Endothelial cell of umbilical vein (primary cell): ENCODE data around the gene ASB1. TPM values are rescaled to one million over a fixed set of nuclear protein-coding genes. Genes with fewer than 3 reads are reported as not detected.

ENCODE experiments used
- BruUV-seq: library from RNA; stranded (reverse); fragments of 400-500 nt; replicated peaks from 2 replicates; lab custom pipeline; 2021; lab: Mats Ljungman, UMichigan
- CTCF ChIA-PET: fragments of 300-600, 350-600 bp; sonication (Branson Sonifier 250); formaldehyde crosslinking; loops from one replicate; lab custom pipeline; 2021; ENCODE audit warnings: antibody characterized with exemption, inconsistent platforms; lab: Charles Lee
- POLR2A ChIA-PET: fragments of 300-600, 350-600 bp; sonication (Branson Sonifier 250); formaldehyde crosslinking; loops from one replicate; lab custom pipeline; 2021; ENCODE audit warnings: antibody characterized with exemption, inconsistent platforms; lab: Charles Lee
- DNase-seq: peaks from one replicate; pipeline ENCODE4 v3.0.0-alpha.2; 2011; ENCODE audit warnings: low read depth, low spot score
- FAIRE-seq: peaks from 2 replicates; lab custom pipeline; 2011; peaks lifted over from hg19 to GRCh38; lab: Jason Lieb, UNC
- H2AFZ ChIP-seq: 2 replicates; pipeline ENCODE4 v1.6.0; 2012; ENCODE audit warnings: low read depth, low read length, control low read depth, inconsistent platforms
- H3K27ac ChIP-seq: 2 replicates; pipeline ENCODE4 v1.5.1; 2011; ENCODE audit warnings: low read depth, mild to moderate bottlenecking, control low read depth, low read length, moderate library complexity; ENCODE audit not compliant: insufficient read depth
- H3K27me3 ChIP-seq, 2 experiments: 2 replicates each; pipeline versions ENCODE4 v1.6.0 to v1.6.1; 2011; ENCODE audit warnings: low read length in 2 of 2, mixed read lengths in 1 of 2; ENCODE audit not compliant: control insufficient read depth in 2 of 2, insufficient read depth in 2 of 2
- H3K36me3 ChIP-seq, 2 experiments: 2 replicates in 1 of 2; 3 replicates in 1 of 2; pipeline ENCODE4 v1.5.1; 2011; ENCODE audit warnings: low read length in 2 of 2, mild to moderate bottlenecking in 1 of 2, moderate library complexity in 1 of 2; ENCODE audit not compliant: control insufficient read depth in 2 of 2, insufficient read depth in 2 of 2; ENCODE audit errors: extremely low read depth in 1 of 2
- H3K4me1 ChIP-seq: 3 replicates; pipeline ENCODE4 v1.5.1; 2011; ENCODE audit warnings: mild to moderate bottlenecking, low read length; ENCODE audit not compliant: control insufficient read depth, insufficient read depth; ENCODE audit errors: extremely low read depth
- H3K4me2 ChIP-seq: 2 replicates; pipeline ENCODE4 v1.6.1; 2011; ENCODE audit warnings: low read length, control low read depth, mixed read lengths; ENCODE audit not compliant: insufficient read depth
- H3K4me3 ChIP-seq, 3 experiments: fragments of 200-600 bp in 1 of 3; sonication (generic), shearing (Covaris generic) in 1 of 3; replicated peaks in 1 of 3; 2 replicates each; pipeline ENCODE4 v1.5.1; 2011 to 2016; ENCODE audit warnings: control low read depth in 3 of 3, low read length in 3 of 3, mild to moderate bottlenecking in 2 of 3, inconsistent platforms in 1 of 3, low read depth in 1 of 3, moderate library complexity in 1 of 3; ENCODE audit not compliant: insufficient read depth in 1 of 3
- H3K79me2 ChIP-seq: 2 replicates; pipeline ENCODE4 v1.6.0; 2012; ENCODE audit warnings: low read length, inconsistent platforms; ENCODE audit not compliant: control insufficient read depth, insufficient read depth
- H3K9ac ChIP-seq: replicated peaks from 2 replicates; pipeline ENCODE3; 2011; ENCODE audit warnings: low read length, control low read depth; ENCODE audit not compliant: insufficient read depth; ENCODE audit errors: extremely low read depth
- H3K9me1 ChIP-seq: replicated peaks from 3 replicates; pipeline ENCODE4 v1.6.0; 2011; ENCODE audit warnings: mild to moderate bottlenecking, low read length; ENCODE audit not compliant: control insufficient read depth, insufficient read depth; ENCODE audit errors: extremely low read depth
- H3K9me3 ChIP-seq: replicated peaks from 2 replicates; pipeline ENCODE4 v1.5.1; 2012; ENCODE audit warnings: low read length, inconsistent platforms; ENCODE audit not compliant: control insufficient read depth, insufficient read depth
- H4K20me1 ChIP-seq: replicated peaks from 2 replicates; pipeline ENCODE3; 2011; ENCODE audit warnings: mild to moderate bottlenecking, low read length; ENCODE audit not compliant: control insufficient read depth, insufficient read depth; ENCODE audit errors: extremely low read depth
- EZH2 ChIP-seq: IDR thresholded peaks from 2 replicates; pipeline ENCODE4 v1.6.1; 2012; ENCODE audit warnings: borderline replicate concordance, low read depth, mild to moderate bottlenecking, moderate library complexity, low read length, inconsistent platforms; ENCODE audit not compliant: severe bottlenecking
- FOS ChIP-seq: IDR thresholded peaks from 2 replicates; pipeline ENCODE4 v1.6.1; 2011; ENCODE audit warnings: mild to moderate bottlenecking, low read length, moderate library complexity, borderline replicate concordance; ENCODE audit not compliant: insufficient read depth
- GATA2 ChIP-seq: IDR thresholded peaks from 2 replicates; pipeline ENCODE4 v1.7.0; 2011; ENCODE audit warnings: low read depth, mild to moderate bottlenecking, moderate library complexity, mixed read lengths, low read length; ENCODE audit not compliant: insufficient read length, insufficient read depth
- JUN ChIP-seq: IDR thresholded peaks from 2 replicates; pipeline ENCODE4 v1.6.1; 2011; ENCODE audit warnings: borderline replicate concordance, low read depth; ENCODE audit not compliant: insufficient read length, insufficient read depth
- MYC ChIP-seq: IDR thresholded peaks from one replicate; pipeline ENCODE4 v1.6.1; 2011; ENCODE audit warnings: mild to moderate bottlenecking, low read depth, low read length
- POLR2A ChIP-seq: IDR thresholded peaks from 2 replicates; pipeline ENCODE4 v1.6.1; 2012; ENCODE audit warnings: low read depth, mild to moderate bottlenecking, control low read depth, low read length
- POLR2AphosphoS5 ChIP-seq: IDR thresholded peaks from 2 replicates; pipeline ENCODE4 v1.6.1; 2012; ENCODE audit warnings: low read depth, mild to moderate bottlenecking, control low read depth, low read length, moderate library complexity; ENCODE audit not compliant: insufficient read depth
- dilution Hi-C: fragments of 300-500 bp; cut with MboI; formaldehyde crosslinking; loops from one replicate; pipeline ENCODE4 v1.15.0; 2019; ENCODE audit warnings: low sequenced_read_pairs; ENCODE audit not compliant: extremely low pct_ligation_motif_present
- intact Hi-C: fragments of 100-400 bp; cut with micrococcal nuclease; formaldehyde crosslinking; loops from one replicate; pipeline ENCODE4 v1.10.0; 2022
- polyA plus RNA-seq, 4 experiments: library from polyadenylated mRNA; depleted of rRNA in 3 of 4; stranded (reverse) in 3 of 4; unstranded in 1 of 4; fragments of >200 nt; gene quantifications; 2 replicates each; pipeline versions ENCODE4 v1.2.1 to v1.2.3, GENCODE V29; 2011 to 2012; ENCODE audit warnings: missing spikeins in 1 of 4
- total RNA-seq: library from RNA; stranded (reverse); gene quantifications from 2 replicates; pipeline ENCODE4 v1.2.3, GENCODE V29; 2021
- TF ChIP-seq, protein P1 (sequence below), 2 donors: IDR thresholded peaks; 1 replicate in 1 of 2; 2 replicates in 1 of 2; pipeline ENCODE4 v1.5.1; 2011; ENCODE audit warnings: low read length in 2 of 2, mild to moderate bottlenecking in 2 of 2, moderate library complexity in 2 of 2, control low read depth in 1 of 2, inconsistent platforms in 1 of 2, low read depth in 1 of 2; ENCODE audit not compliant: insufficient read depth in 1 of 2; ENCODE audit errors: extremely low read depth in 1 of 2
- TF ChIP-seq, protein P2 (sequence below): IDR thresholded peaks from 2 replicates; pipeline ENCODE4 v1.6.1; 2011; ENCODE audit not compliant: insufficient read depth, insufficient read length

The ASB1 gene
- total and polyA plus RNA-seq, 2 donors (not counting 3 experiments of a cell fraction or from before 2014, with no cell fraction given) = 12.3 to 16.2 TPM

DNA sequence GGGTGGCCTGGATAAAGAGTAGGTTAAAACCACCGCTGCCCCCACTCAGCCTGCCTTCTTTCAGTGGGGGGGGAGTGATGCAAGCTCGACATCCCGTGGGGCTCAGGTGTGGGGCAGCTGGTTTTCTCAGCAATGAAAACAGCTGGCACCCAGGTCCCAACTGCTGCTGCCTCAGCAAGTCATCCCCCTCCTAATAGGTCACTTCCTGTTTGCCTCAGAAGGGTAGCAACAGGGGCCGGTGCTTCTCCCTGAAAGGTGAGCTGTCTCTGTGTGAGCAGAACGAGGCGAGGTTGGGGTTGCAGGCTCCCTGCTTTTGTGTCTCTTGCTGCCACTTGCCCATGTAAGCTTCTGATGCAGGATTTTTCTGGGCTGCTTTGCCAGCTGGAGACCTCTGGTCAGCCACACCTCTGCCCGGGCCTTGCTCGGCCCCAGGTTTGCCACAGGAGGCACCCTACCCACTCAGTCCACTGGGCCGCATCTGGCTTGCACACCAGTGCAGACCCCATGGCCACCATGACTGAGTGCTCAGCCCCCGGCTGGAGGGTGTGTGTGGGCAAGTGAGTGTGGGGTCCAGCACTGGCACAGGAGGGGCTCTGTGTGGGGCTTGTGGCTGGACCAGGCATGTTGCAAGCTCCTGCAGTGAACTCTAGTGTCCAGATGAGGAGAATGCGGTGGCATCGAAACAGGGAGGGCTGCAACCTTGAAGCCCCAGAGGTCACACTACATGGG lies 11.5 kb upstream of the ASB1 start:
- Histone ChIP-seq H3K4me3 (no peak overlapping the region), H3K4me1 (no peaks in the 10 kb centered on the region), H3K27me3 (no peaks in the 10 kb centered on the region), H3K9me3 (no peaks in the 10 kb centered on the region), H3K9ac (no peak overlapping the region), H2AFZ (no peak overlapping the region), H3K36me3 (no peaks in the 10 kb centered on the region), H3K9me1 (no peaks in the 10 kb centered on the region), H4K20me1 (no peaks in the 10 kb centered on the region), H3K4me2 (no peak overlapping the region), H3K27ac (no peak overlapping the region), H3K79me2 (no peaks in the 10 kb centered on the region)
- dilution Hi-C loops = no loop called here
- POLR2A ChIA-PET = no interaction called here
- TF ChIP-seq POLR2A = no peak
- no peak for TF ChIP-seq MYC
- TF ChIP-seq, protein P1, sequence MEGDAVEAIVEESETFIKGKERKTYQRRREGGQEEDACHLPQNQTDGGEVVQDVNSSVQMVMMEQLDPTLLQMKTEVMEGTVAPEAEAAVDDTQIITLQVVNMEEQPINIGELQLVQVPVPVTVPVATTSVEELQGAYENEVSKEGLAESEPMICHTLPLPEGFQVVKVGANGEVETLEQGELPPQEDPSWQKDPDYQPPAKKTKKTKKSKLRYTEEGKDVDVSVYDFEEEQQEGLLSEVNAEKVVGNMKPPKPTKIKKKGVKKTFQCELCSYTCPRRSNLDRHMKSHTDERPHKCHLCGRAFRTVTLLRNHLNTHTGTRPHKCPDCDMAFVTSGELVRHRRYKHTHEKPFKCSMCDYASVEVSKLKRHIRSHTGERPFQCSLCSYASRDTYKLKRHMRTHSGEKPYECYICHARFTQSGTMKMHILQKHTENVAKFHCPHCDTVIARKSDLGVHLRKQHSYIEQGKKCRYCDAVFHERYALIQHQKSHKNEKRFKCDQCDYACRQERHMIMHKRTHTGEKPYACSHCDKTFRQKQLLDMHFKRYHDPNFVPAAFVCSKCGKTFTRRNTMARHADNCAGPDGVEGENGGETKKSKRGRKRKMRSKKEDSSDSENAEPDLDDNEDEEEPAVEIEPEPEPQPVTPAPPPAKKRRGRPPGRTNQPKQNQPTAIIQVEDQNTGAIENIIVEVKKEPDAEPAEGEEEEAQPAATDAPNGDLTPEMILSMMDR (IDR thresholded peaks at IDR 0.05; ENCODE audit: extremely low read depth in 1 of 2, insufficient read depth in 1 of 2, low read depth in 1 of 2, low read length in 2 of 2) = no peak
- TF ChIP-seq POLR2AphosphoS5 = no peak
- TF ChIP-seq GATA2 = no peak
- no peak for TF ChIP-seq EZH2
- no peak for TF ChIP-seq JUN
- TF ChIP-seq FOS = no peak
- TF ChIP-seq, protein P2, sequence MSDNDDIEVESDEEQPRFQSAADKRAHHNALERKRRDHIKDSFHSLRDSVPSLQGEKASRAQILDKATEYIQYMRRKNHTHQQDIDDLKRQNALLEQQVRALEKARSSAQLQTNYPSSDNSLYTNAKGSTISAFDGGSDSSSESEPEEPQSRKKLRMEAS = no peak
- no peak for FAIRE-seq
- intact Hi-C loops = no loop called here
- no TSS peak for BruUV-seq
- CTCF ChIA-PET = interaction anchor here (1.0 to 1.6 kb wide), 2 partner anchors 44 to 60 kb away, joined by 3 to 7 read pairs; no protein-coding TSS in a partner anchor
- no peak for DNase-seq
